Measurements from ENCODE around the gene OTUD6A.

OTUD6A gene

GRCh38 chrX:70038515-70038914 is 23.7 kb upstream of the OTUD6A start:
- Mint-ChIP-seq H3K27me3 (peaks cover 3% of the 10 kb centered on the region), H3K27ac (no peak overlapping the region), H3K4me3 (no peak overlapping the region), H3K36me3 (no peaks in the 10 kb centered on the region), H3K9me3 (no peaks in the 10 kb centered on the region), H3K4me1 (no peaks in the 10 kb centered on the region)
- CTCF ChIA-PET = no interaction called here
- no peak for DNase-seq

- H3K4me3 Mint-ChIP-seq = no peak overlapping the region
- no peak for DNase-seq
- H3K36me3 Mint-ChIP-seq = no peaks in the 10 kb centered on the region
- CTCF ChIA-PET = interaction anchor here (1.6 kb wide), 1 partner anchor 9 kb away, joined by 7 read pairs; no protein-coding TSS in a partner anchor
- H3K27me3 Mint-ChIP-seq = peaks cover 4% of the 10 kb centered on the region
- H3K27ac Mint-ChIP-seq = no peak overlapping the region
- no peaks in the 10 kb centered on the region for H3K4me1 Mint-ChIP-seq
- H3K9me3 Mint-ChIP-seq = no peaks in the 10 kb centered on the region
Observed at GRCh38 chrX:70038951-70039350, 23.3 kb upstream of the OTUD6A start.

GRCh38 chrX:70039758-70040157 is 22.5 kb upstream of the OTUD6A start:
- DNase-seq = no peak
- Mint-ChIP-seq H3K27me3 (peaks cover 8% of the 10 kb centered on the region), H3K9me3 (no peaks in the 10 kb centered on the region), H3K36me3 (no peaks in the 10 kb centered on the region), H3K27ac (no peak overlapping the region), H3K4me3 (no peak overlapping the region), H3K4me1 (no peaks in the 10 kb centered on the region)
- CTCF ChIA-PET = interaction anchor here (1.6 kb wide), 1 partner anchor 10 kb away, joined by 7 read pairs; no protein-coding TSS in a partner anchor

- CTCF ChIA-PET = interaction anchor here (0.9 to 1.5 kb wide), 4 partner anchors 9 to 55 kb away, joined by 3 to 4 read pairs (median 3); no protein-coding TSS in a partner anchor
- Mint-ChIP-seq H3K4me1 (no peaks in the 10 kb centered on the region), H3K4me3 (no peak overlapping the region), H3K36me3 (no peaks in the 10 kb centered on the region), H3K27me3 (peaks cover 8% of the 10 kb centered on the region), H3K27ac (no peak overlapping the region), H3K9me3 (no peaks in the 10 kb centered on the region)
- no peak for DNase-seq
Observed at GRCh38 chrX:70041993-70042392, 20.3 kb upstream of the OTUD6A start.

- Mint-ChIP-seq H3K4me1 (no peaks in the 10 kb centered on the region), H3K27ac (no peak overlapping the region), H3K36me3 (no peaks in the 10 kb centered on the region), H3K9me3 (no peaks in the 10 kb centered on the region), H3K27me3 (peaks cover 8% of the 10 kb centered on the region), H3K4me3 (no peak overlapping the region)
- CTCF ChIA-PET = interaction anchor here (0.9 to 1.5 kb wide), 4 partner anchors 9 to 54 kb away, joined by 3 to 4 read pairs (median 3); no protein-coding TSS in a partner anchor
- DNase-seq = no peak
Observed at GRCh38 chrX:70042399-70043371, 19.6 kb upstream of the OTUD6A start.

GRCh38 chrX:70043685-70044084 is 18.6 kb upstream of the OTUD6A start:
- Mint-ChIP-seq H3K9me3 (no peaks in the 10 kb centered on the region), H3K4me1 (no peaks in the 10 kb centered on the region), H3K27ac (no peak overlapping the region), H3K36me3 (no peaks in the 10 kb centered on the region), H3K27me3 (peaks cover 8% of the 10 kb centered on the region), H3K4me3 (no peak overlapping the region)
- DNase-seq = no peak
- CTCF ChIA-PET = no interaction called here

- Mint-ChIP-seq H3K4me3 (no peak overlapping the region), H3K9me3 (no peaks in the 10 kb centered on the region), H3K27ac (no peak overlapping the region), H3K36me3 (no peaks in the 10 kb centered on the region), H3K27me3 (peaks cover 8% of the 10 kb centered on the region), H3K4me1 (no peaks in the 10 kb centered on the region)
- DNase-seq = no peak
- CTCF ChIA-PET = interaction anchor here (1.0 kb wide), 1 partner anchor 52 kb away, joined by 3 read pairs; no protein-coding TSS in a partner anchor
Observed at GRCh38 chrX:70044541-70045245, 17.6 kb upstream of the OTUD6A start.

GRCh38 chrX:70046978-70047377 is 15.3 kb upstream of the OTUD6A start:
- H3K36me3 Mint-ChIP-seq = no peaks in the 10 kb centered on the region
- H3K4me1 Mint-ChIP-seq = no peaks in the 10 kb centered on the region
- no peak overlapping the region for H3K27ac Mint-ChIP-seq
- H3K27me3 Mint-ChIP-seq = peaks cover 8% of the 10 kb centered on the region
- CTCF ChIA-PET = no interaction called here
- H3K4me3 Mint-ChIP-seq = no peak overlapping the region
- DNase-seq = no peak
- no peaks in the 10 kb centered on the region for H3K9me3 Mint-ChIP-seq

GRCh38 chrX:70049406-70049805 is 12.9 kb upstream of the OTUD6A start:
- Mint-ChIP-seq H3K27me3 (peaks cover 3% of the 10 kb centered on the region), H3K36me3 (no peaks in the 10 kb centered on the region), H3K9me3 (no peaks in the 10 kb centered on the region), H3K4me1 (no peaks in the 10 kb centered on the region), H3K27ac (no peak overlapping the region), H3K4me3 (no peak overlapping the region)
- no peak for DNase-seq
- CTCF ChIA-PET = no interaction called here

GRCh38 chrX:70049925-70050324 is 12.3 kb upstream of the OTUD6A start, which contains the start of gene AWAT2:
Gene AWAT2, minus strand, starts transcription at chrX:70049938. Its CDS starts 6 bp downstream, at chrX:70049932.
- DNase-seq = no peak
- Mint-ChIP-seq H3K4me3 (no peak within 1 kb of the TSS), H3K9me3 (no peaks in the 10 kb centered on the region), H3K4me1 (no peaks in the 10 kb centered on the region), H3K27me3 (no peaks in the 10 kb centered on the region), H3K27ac (no peak within 1 kb of the TSS), H3K36me3 (no peaks in the 10 kb centered on the region)
- CTCF ChIA-PET = no interaction called here

GRCh38 chrX:70052895-70053615 is 9.2 kb upstream of the OTUD6A start:
- CTCF ChIA-PET = no interaction called here
- H3K36me3 Mint-ChIP-seq = no peaks in the 10 kb centered on the region
- H3K27ac Mint-ChIP-seq = no peak overlapping the region
- H3K4me3 Mint-ChIP-seq = no peak overlapping the region
- H3K4me1 Mint-ChIP-seq = no peaks in the 10 kb centered on the region
- no peak for DNase-seq
- H3K27me3 Mint-ChIP-seq = peaks cover 4% of the 10 kb centered on the region
- no peaks in the 10 kb centered on the region for H3K9me3 Mint-ChIP-seq

GRCh38 chrX:70054391-70054790 is 7.9 kb upstream of the OTUD6A start:
- H3K4me1 Mint-ChIP-seq = no peaks in the 10 kb centered on the region
- DNase-seq = no peak
- H3K36me3 Mint-ChIP-seq = no peaks in the 10 kb centered on the region
- H3K9me3 Mint-ChIP-seq = no peaks in the 10 kb centered on the region
- H3K27ac Mint-ChIP-seq = no peak overlapping the region
- H3K27me3 Mint-ChIP-seq = peaks cover 4% of the 10 kb centered on the region
- H3K4me3 Mint-ChIP-seq = no peak overlapping the region
- CTCF ChIA-PET = no interaction called here

- Mint-ChIP-seq H3K9me3 (no peaks in the 10 kb centered on the region), H3K4me3 (no peak overlapping the region), H3K27me3 (peaks cover 8% of the 10 kb centered on the region), H3K4me1 (no peaks in the 10 kb centered on the region), H3K27ac (no peak overlapping the region), H3K36me3 (no peaks in the 10 kb centered on the region)
- CTCF ChIA-PET = no interaction called here
- DNase-seq = no peak
Observed at GRCh38 chrX:70062961-70063550, 799 bp downstream of the OTUD6A start.

GRCh38 chrX:70066646-70067045 is 4.4 kb downstream of the OTUD6A start:
- Mint-ChIP-seq H3K27ac (no peak overlapping the region), H3K4me3 (no peak overlapping the region), H3K27me3 (peaks cover 8% of the 10 kb centered on the region), H3K9me3 (no peaks in the 10 kb centered on the region), H3K4me1 (no peaks in the 10 kb centered on the region), H3K36me3 (no peaks in the 10 kb centered on the region)
- no peak for DNase-seq
- CTCF ChIA-PET = no interaction called here
